ENCODE results near the gene ASTN2. TPM values are rescaled to one million over a fixed set of nuclear protein-coding genes. Genes with fewer than 3 reads are reported as not detected.
A peak's percentile ranks its signal among the peaks of the same experiment; 100 is the strongest.

ASTN2 gene
- total RNA-seq, 1 donor from 2014 or later, result 7.3 TPM

DNA sequence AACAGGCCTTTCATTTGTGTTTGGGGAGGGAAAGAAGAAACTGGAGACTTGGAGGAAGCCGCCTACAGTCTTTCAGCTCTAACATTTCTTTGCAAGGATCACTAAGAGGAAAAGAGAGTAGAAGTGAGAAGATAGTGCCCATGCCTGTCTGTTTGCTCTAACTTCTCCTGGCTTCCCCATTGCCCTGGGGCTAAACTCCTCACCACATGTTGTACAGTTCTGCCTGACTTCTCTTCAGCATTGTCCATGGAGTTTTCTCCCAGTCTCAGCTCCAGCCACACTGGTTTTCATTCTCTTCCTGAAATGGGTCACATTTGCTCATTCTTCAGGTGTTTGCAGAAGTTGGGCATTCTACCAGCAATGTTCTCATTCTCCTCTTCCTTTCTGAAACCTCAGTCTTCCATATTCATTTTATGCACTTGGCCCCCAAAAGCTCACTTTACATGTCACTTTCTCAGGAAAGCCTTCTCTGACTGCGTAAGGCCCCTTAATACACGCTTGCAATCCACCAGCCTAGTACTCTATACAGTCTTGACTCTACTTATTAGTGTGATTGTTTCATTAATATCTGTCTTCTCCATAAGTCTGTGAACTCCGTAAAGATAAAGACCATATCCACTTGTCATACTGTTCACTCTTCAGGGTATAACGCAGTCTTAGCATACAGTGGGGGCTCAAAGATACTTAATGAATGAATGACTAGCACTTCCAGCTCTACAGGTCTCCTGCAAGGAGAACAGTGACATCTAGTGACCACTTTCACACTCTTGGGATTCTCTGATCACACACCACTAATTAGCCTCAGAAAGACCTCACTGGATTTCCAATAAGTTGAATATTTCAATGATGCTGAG is 768.0 kb downstream of the ASTN2 start:
- H3K4me1 ChIP-seq (ENCODE audit: control insufficient read depth in 3 of 3, insufficient read depth in 3 of 3, low read length in 3 of 3), result peaks cover 4 to 13% (median 6%) of the 10 kb centered on the region in 3 donors
- H3K4me3 ChIP-seq (ENCODE audit: low read length in 3 of 3), result no peak overlapping the region
- H3K9me3 ChIP-seq (ENCODE audit: control insufficient read depth in 3 of 3, low read length in 3 of 3), result no peaks in the 10 kb centered on the region
- H3K27ac ChIP-seq (ENCODE audit: low read depth, low read length), result no peak overlapping the region
- H3K9ac ChIP-seq (ENCODE audit: low read depth in 1 of 3, low read length in 3 of 3), result no peak overlapping the region
- H3K36me3 ChIP-seq (ENCODE audit: control insufficient read depth in 3 of 3, insufficient read depth in 3 of 3, low read length in 3 of 3), result peaks cover 0 to 4% (median 0%) of the 10 kb centered on the region in 3 donors
- no peaks in the 10 kb centered on the region for H3K27me3 ChIP-seq (ENCODE audit: control insufficient read depth in 3 of 3, insufficient read depth in 3 of 3, low read length in 3 of 3)

- Histone ChIP-seq H3K36me3 (ENCODE audit: control insufficient read depth in 3 of 3, insufficient read depth in 3 of 3, low read length in 3 of 3) (no peaks in the 10 kb centered on the region), H3K27ac (ENCODE audit: low read depth, low read length) (peak overlapping the region; percentile 11), H3K27me3 (ENCODE audit: control insufficient read depth in 3 of 3, insufficient read depth in 3 of 3, low read length in 3 of 3) (no peaks in the 10 kb centered on the region), H3K9ac (ENCODE audit: low read depth in 1 of 3, low read length in 3 of 3) (no peak overlapping the region), H3K9me3 (ENCODE audit: control insufficient read depth in 3 of 3, low read length in 3 of 3) (no peaks in the 10 kb centered on the region), H3K4me1 (ENCODE audit: control insufficient read depth in 3 of 3, insufficient read depth in 3 of 3, low read length in 3 of 3) (peaks cover 6 to 13% (median 10%) of the 10 kb centered on the region in 3 donors), H3K4me3 (ENCODE audit: low read length in 3 of 3) (no peak overlapping the region)
Observed at GRCh38 chr9:116644091-116644688, 770.7 kb downstream of the ASTN2 start.

GRCh38 chr9:116643691-116644090 is 771.2 kb downstream of the ASTN2 start:
- Histone ChIP-seq H3K4me1 (ENCODE audit: control insufficient read depth in 3 of 3, insufficient read depth in 3 of 3, low read length in 3 of 3) (peaks cover 6 to 13% (median 10%) of the 10 kb centered on the region in 3 donors), H3K9me3 (ENCODE audit: control insufficient read depth in 3 of 3, low read length in 3 of 3) (no peaks in the 10 kb centered on the region), H3K36me3 (ENCODE audit: control insufficient read depth in 3 of 3, insufficient read depth in 3 of 3, low read length in 3 of 3) (no peaks in the 10 kb centered on the region), H3K4me3 (ENCODE audit: low read length in 3 of 3) (no peak overlapping the region), H3K9ac (ENCODE audit: low read depth in 1 of 3, low read length in 3 of 3) (no peak overlapping the region), H3K27me3 (ENCODE audit: control insufficient read depth in 3 of 3, insufficient read depth in 3 of 3, low read length in 3 of 3) (no peaks in the 10 kb centered on the region), H3K27ac (ENCODE audit: low read depth, low read length) (no peak overlapping the region)

DNA sequence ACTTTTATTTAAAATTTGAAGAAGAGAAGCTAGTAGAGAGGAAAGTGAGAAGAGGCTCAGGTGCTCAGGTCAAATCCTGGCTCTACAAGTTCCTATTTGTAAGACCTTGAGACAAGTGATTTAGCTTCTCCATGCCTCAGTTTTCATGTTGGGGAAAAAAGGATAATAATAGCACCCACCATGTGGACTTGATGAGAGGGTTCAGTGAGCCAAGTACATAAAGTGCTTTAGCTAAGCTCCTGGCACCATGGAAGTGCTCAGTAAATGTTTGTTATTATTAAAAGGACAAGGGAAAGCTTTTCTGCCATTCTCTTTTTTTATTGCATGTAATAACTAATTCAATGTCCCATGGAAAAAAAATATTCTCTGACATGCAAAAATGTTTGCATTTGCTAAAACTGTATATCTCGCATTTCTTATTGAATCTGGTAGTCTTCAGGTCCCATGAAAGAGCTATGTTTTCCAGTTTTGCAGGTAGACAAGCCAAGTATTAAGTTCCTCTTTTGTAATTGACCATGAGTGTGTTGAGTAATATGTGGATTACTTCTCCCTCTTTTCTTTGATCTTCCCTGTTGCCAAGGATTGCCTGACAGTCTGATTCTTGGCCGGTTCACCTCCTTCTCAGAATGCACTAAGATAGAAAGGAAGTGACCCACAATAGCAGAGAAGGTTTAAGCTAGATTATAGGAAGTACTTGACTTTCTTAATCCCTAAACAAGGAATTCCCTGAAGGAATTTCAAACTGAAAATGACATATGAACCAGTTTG is 773.4 kb downstream of the ASTN2 start:
- no peaks in the 10 kb centered on the region for H3K27me3 ChIP-seq (ENCODE audit: control insufficient read depth in 3 of 3, insufficient read depth in 3 of 3, low read length in 3 of 3)
- H3K9ac ChIP-seq (ENCODE audit: low read depth in 1 of 3, low read length in 3 of 3), result no peak overlapping the region
- H3K4me3 ChIP-seq (ENCODE audit: low read length in 3 of 3), result no peak overlapping the region
- H3K4me1 ChIP-seq (ENCODE audit: control insufficient read depth in 3 of 3, insufficient read depth in 3 of 3, low read length in 3 of 3), result peaks cover 4 to 6% (median 6%) of the 10 kb centered on the region in 3 donors
- H3K9me3 ChIP-seq (ENCODE audit: control insufficient read depth in 3 of 3, low read length in 3 of 3), result no peaks in the 10 kb centered on the region
- no peak overlapping the region for H3K27ac ChIP-seq (ENCODE audit: low read depth, low read length)
- H3K36me3 ChIP-seq (ENCODE audit: control insufficient read depth in 3 of 3, insufficient read depth in 3 of 3, low read length in 3 of 3), result no peaks in the 10 kb centered on the region

DNA sequence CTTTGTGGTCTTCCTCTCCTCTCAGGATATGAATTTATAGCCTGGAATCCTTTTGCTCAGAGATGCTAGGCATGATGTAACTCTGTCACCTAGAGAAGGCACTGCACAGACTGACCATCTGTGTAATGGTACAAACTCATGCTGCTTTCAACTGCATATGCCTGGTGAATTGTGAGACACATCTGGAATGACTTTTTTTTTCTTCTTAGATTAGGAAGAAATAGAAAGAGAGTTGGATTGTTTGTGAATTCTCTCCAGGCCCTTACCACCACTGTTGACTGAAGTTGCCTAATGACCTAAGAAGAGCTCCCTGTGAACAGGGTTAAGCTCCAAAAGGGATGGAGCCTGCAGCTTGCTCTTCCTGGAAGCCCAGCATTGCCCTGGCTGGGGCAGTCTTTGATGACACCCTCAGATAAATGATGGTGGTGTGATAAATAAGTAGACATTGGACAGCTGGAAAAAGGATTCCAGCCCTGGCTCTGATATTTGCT is 775.6 kb downstream of the ASTN2 start:
- no peak overlapping the region for H3K9ac ChIP-seq (ENCODE audit: low read depth in 1 of 3, low read length in 3 of 3)
- H3K4me3 ChIP-seq (ENCODE audit: low read length in 3 of 3), result no peak overlapping the region
- no peaks in the 10 kb centered on the region for H3K27me3 ChIP-seq (ENCODE audit: control insufficient read depth in 3 of 3, insufficient read depth in 3 of 3, low read length in 3 of 3)
- H3K9me3 ChIP-seq (ENCODE audit: control insufficient read depth in 3 of 3, low read length in 3 of 3), result no peaks in the 10 kb centered on the region
- no peaks in the 10 kb centered on the region for H3K36me3 ChIP-seq (ENCODE audit: control insufficient read depth in 3 of 3, insufficient read depth in 3 of 3, low read length in 3 of 3)
- no peak overlapping the region for H3K27ac ChIP-seq (ENCODE audit: low read depth, low read length)
- H3K4me1 ChIP-seq (ENCODE audit: control insufficient read depth in 3 of 3, insufficient read depth in 3 of 3, low read length in 3 of 3), result peaks cover 4 to 6% (median 4%) of the 10 kb centered on the region in 3 donors

DNA sequence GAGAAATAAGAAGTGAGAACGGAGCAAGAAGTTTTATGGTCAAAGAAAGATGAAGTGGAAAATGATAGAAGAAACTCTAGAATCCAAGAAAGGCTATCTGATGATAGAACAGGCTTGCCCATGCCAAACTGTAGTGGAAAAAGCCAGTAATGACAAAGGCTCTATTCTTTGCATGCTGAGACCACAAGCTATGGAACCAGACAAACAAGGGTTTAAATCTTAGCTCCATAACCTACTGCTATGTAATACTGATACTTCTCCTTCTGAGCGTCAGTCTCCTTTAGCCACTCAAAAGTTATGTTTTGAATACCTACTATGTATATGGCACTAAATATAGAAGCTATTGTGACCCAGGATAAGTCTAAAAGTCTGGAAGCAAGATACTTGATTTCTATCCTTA is 778.9 kb downstream of the ASTN2 start:
- no peak overlapping the region for H3K4me3 ChIP-seq (ENCODE audit: low read length in 3 of 3)
- H3K27ac ChIP-seq (ENCODE audit: low read depth, low read length), result no peak overlapping the region
- H3K9ac ChIP-seq (ENCODE audit: low read depth in 1 of 3, low read length in 3 of 3), result no peak overlapping the region

DNA sequence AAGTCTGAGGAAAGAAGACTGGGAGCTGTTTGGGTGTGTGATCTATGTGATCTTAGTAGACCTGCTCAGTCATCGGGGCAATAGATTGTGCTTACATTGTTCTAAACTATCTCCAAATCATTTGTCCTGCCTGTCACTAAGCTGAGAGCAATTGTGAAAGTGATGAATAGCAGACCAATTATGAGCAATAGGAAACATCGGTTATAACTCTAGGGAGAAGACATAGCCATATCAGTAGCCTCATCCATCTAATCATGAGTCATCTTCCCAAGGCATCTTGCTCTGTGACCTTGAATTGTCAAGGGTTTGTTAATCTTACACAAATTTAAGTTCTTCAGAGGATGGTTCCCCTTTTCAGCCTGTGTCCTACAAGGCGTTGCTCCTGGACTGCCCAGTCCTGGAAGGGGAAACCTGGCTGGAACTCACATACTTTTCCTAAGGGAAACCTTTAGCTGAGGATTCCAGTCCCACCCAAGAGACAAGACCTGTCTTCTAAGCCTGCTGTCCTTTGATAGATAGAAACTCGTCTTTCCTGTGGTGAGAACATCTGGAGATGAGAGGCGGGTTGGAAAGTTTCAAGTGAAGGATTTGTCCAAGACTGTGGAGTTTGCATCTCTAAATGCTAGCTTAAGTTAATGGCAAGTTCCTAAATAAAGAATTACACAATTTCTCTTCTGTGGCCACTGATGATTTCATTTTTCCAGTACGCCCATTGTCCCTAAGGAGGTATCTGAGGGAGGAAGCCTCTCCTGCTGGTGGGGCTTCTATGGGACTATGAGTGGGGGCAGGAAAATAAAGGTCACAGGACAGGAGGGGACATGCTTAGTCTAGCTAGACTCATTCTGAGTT is 781.6 kb downstream of the ASTN2 start:
- no peaks in the 10 kb centered on the region for H3K36me3 ChIP-seq (ENCODE audit: control insufficient read depth in 3 of 3, insufficient read depth in 3 of 3, low read length in 3 of 3)
- no peaks in the 10 kb centered on the region for H3K27me3 ChIP-seq (ENCODE audit: control insufficient read depth in 3 of 3, insufficient read depth in 3 of 3, low read length in 3 of 3)
- H3K9me3 ChIP-seq (ENCODE audit: control insufficient read depth in 3 of 3, low read length in 3 of 3), result no peaks in the 10 kb centered on the region
- no peak overlapping the region for H3K9ac ChIP-seq (ENCODE audit: low read depth in 1 of 3, low read length in 3 of 3)
- no peak overlapping the region for H3K4me3 ChIP-seq (ENCODE audit: low read length in 3 of 3)
- H3K27ac ChIP-seq (ENCODE audit: low read depth, low read length), result no peak overlapping the region
- H3K4me1 ChIP-seq (ENCODE audit: control insufficient read depth in 3 of 3, insufficient read depth in 3 of 3, low read length in 3 of 3), result no peaks in the 10 kb centered on the region

More for the DNA sequence above, 778.9 kb downstream of the ASTN2 start:
- Histone ChIP-seq H3K36me3 (ENCODE audit: control insufficient read depth in 3 of 3, insufficient read depth in 3 of 3, low read length in 3 of 3) (no peaks in the 10 kb centered on the region), H3K27me3 (ENCODE audit: control insufficient read depth in 3 of 3, insufficient read depth in 3 of 3, low read length in 3 of 3) (no peaks in the 10 kb centered on the region), H3K9me3 (ENCODE audit: control insufficient read depth in 3 of 3, low read length in 3 of 3) (no peaks in the 10 kb centered on the region), H3K4me1 (ENCODE audit: control insufficient read depth in 3 of 3, insufficient read depth in 3 of 3, low read length in 3 of 3) (peaks cover 0 to 1% (median 0%) of the 10 kb centered on the region in 3 donors)

- no peak overlapping the region for H3K9ac ChIP-seq (ENCODE audit: low read depth in 1 of 3, low read length in 3 of 3)
- H3K9me3 ChIP-seq (ENCODE audit: control insufficient read depth in 3 of 3, low read length in 3 of 3), result no peaks in the 10 kb centered on the region
- no peaks in the 10 kb centered on the region for H3K36me3 ChIP-seq (ENCODE audit: control insufficient read depth in 3 of 3, insufficient read depth in 3 of 3, low read length in 3 of 3)
- no peaks in the 10 kb centered on the region for H3K27me3 ChIP-seq (ENCODE audit: control insufficient read depth in 3 of 3, insufficient read depth in 3 of 3, low read length in 3 of 3)
- H3K4me3 ChIP-seq (ENCODE audit: low read length in 3 of 3), result no peak overlapping the region
- H3K4me1 ChIP-seq (ENCODE audit: control insufficient read depth in 3 of 3, insufficient read depth in 3 of 3, low read length in 3 of 3), result no peaks in the 10 kb centered on the region
- H3K27ac ChIP-seq (ENCODE audit: low read depth, low read length), result no peak overlapping the region
Observed at GRCh38 chr9:116629634-116630033, 785.2 kb downstream of the ASTN2 start.

- H3K27me3 ChIP-seq (ENCODE audit: control insufficient read depth in 3 of 3, insufficient read depth in 3 of 3, low read length in 3 of 3), result no peaks in the 10 kb centered on the region
Observed at GRCh38 chr9:116628716-116629115, 786.1 kb downstream of the ASTN2 start.

More at GRCh38 chr9:116628716-116629115, 786.1 kb downstream of the ASTN2 start:
- H3K4me1 ChIP-seq (ENCODE audit: control insufficient read depth in 3 of 3, insufficient read depth in 3 of 3, low read length in 3 of 3), result peaks cover 0 to under 1% (median 0%) of the 10 kb centered on the region in 3 donors
- H3K36me3 ChIP-seq (ENCODE audit: control insufficient read depth in 3 of 3, insufficient read depth in 3 of 3, low read length in 3 of 3), result no peaks in the 10 kb centered on the region
- no peak overlapping the region for H3K4me3 ChIP-seq (ENCODE audit: low read length in 3 of 3)
- H3K9ac ChIP-seq (ENCODE audit: low read depth in 1 of 3, low read length in 3 of 3), result no peak overlapping the region
- H3K9me3 ChIP-seq (ENCODE audit: control insufficient read depth in 3 of 3, low read length in 3 of 3), result no peaks in the 10 kb centered on the region
- no peak overlapping the region for H3K27ac ChIP-seq (ENCODE audit: low read depth, low read length)

All from skeletal muscle tissue (tissue), 4 donors.